SK-N-MC (cell line): ENCODE measurements around the gene GDPD3.

ENCODE experiments used
- EZH2 ChIP-seq: fragments of 200-600 bp; sonication (generic); IDR thresholded peaks from one replicate; pipeline ENCODE4 v1.6.1; 2017; ENCODE audit warnings: antibody characterized with exemption
- POLR2AphosphoS5 ChIP-seq: IDR thresholded peaks from 2 replicates; pipeline ENCODE4 v1.6.1; 2012; ENCODE audit warnings: mild to moderate bottlenecking, low read depth, low read length, borderline replicate concordance

- TF ChIP-seq POLR2AphosphoS5 (no peak), EZH2 (no peak)
Observed at GRCh38 chr16:30077656-30078055, 35.7 kb downstream of the GDPD3 start.
